ENCODE measurements around the gene PC.

PC gene

DNA sequence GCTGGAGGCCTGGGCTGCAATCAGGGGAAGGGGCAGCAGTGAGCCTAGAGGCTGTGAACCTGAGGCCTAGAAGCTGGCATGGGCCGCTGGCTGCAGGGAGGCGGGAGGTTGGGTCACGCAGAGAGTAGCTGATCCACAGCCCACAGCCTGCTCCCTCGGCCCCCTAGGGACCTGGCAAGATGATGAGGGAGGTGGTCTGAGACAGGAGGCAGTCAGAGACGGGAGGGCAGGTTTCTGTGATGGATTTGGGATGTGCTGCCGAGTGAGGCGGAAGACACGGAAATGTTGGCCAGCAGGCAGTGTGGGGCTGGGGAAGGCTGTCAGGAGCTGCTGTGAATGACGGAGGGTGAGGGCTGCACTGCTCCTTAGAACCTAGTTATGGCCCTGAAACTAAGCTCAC is 78.6 kb downstream of the PC start:
- TF ChIP-seq CTCF (conservative IDR thresholded peaks at IDR 0.05; ENCODE audit: control insufficient read depth, insufficient read depth, low read depth, low read length) = no peak
- DNase-seq (ENCODE audit: low read depth) = no peak
- no peak overlapping the region for H3K4me3 ChIP-seq (ENCODE audit: control insufficient read depth, low read depth, low read length)

DNA sequence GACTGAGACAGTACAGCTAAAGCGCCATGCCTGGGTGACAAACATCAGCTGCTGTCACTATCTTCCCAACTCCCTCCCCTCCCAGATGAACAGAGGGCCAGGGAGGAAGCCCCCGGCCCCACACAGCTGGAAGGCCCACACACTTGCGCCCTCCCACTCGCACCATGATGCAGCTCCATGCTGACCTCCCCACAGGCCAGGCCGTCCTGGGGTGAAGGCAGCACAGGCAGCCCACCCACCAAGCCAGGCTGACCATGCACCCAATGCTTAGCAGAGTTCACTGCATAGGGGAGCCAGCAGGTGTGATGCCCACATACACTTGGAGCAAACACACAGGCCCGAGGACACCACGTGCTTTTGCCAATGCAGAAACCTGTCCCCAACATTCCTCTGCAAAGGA is 79.2 kb downstream of the PC start:
- no peak for DNase-seq (ENCODE audit: low read depth)
- TF ChIP-seq CTCF (conservative IDR thresholded peaks at IDR 0.05; ENCODE audit: control insufficient read depth, insufficient read depth, low read depth, low read length) = no peak
- no peak overlapping the region for H3K4me3 ChIP-seq (ENCODE audit: control insufficient read depth, low read depth, low read length)

GRCh38 chr11:66878474-66878873 is 79.7 kb downstream of the PC start:
- TF ChIP-seq CTCF (conservative IDR thresholded peaks at IDR 0.05; ENCODE audit: control insufficient read depth, insufficient read depth, low read depth, low read length) = no peak
- H3K4me3 ChIP-seq (ENCODE audit: control insufficient read depth, low read depth, low read length) = no peak overlapping the region
- DNase-seq (ENCODE audit: low read depth) = no peak

GRCh38 chr11:66877588-66878385 is 80.4 kb downstream of the PC start:
- no peak for DNase-seq (ENCODE audit: low read depth)
- H3K4me3 ChIP-seq (ENCODE audit: control insufficient read depth, low read depth, low read length) = no peak overlapping the region
- TF ChIP-seq CTCF (conservative IDR thresholded peaks at IDR 0.05; ENCODE audit: control insufficient read depth, insufficient read depth, low read depth, low read length) = no peak

GRCh38 chr11:66875378-66875777 is 82.8 kb downstream of the PC start:
- no peak overlapping the region for H3K4me3 ChIP-seq (ENCODE audit: control insufficient read depth, low read depth, low read length)
- no peak for DNase-seq (ENCODE audit: low read depth)
- TF ChIP-seq CTCF (conservative IDR thresholded peaks at IDR 0.05; ENCODE audit: control insufficient read depth, insufficient read depth, low read depth, low read length) = no peak

- H3K4me3 ChIP-seq (ENCODE audit: control insufficient read depth, low read depth, low read length) = no peak overlapping the region
- TF ChIP-seq CTCF (conservative IDR thresholded peaks at IDR 0.05; ENCODE audit: control insufficient read depth, insufficient read depth, low read depth, low read length) = no peak
- no peak for DNase-seq (ENCODE audit: low read depth)
Measured at GRCh38 chr11:66874232-66874631, 84.0 kb downstream of the PC start.
